PFSK-1 (cell line): ENCODE measurements around the gene ACTL7B.

Experiments used
- FOXP2 ChIP-seq: optimal IDR thresholded peaks from 2 replicates; pipeline ENCODE3; 2011; ENCODE audit warnings: borderline replicate concordance, control low read depth, inconsistent platforms; ENCODE audit not compliant: insufficient read depth; ENCODE audit errors: extremely low read length, extremely low read depth
- POLR2AphosphoS5 ChIP-seq: IDR thresholded peaks from 2 replicates; pipeline ENCODE4 v1.6.1; 2012; ENCODE audit warnings: low read depth, mild to moderate bottlenecking, control low read depth, low read length, moderate library complexity
- SIN3A ChIP-seq: IDR thresholded peaks from 2 replicates; pipeline ENCODE4 v1.6.1; 2012; ENCODE audit warnings: mild to moderate bottlenecking, low read length, moderate library complexity, borderline replicate concordance; ENCODE audit not compliant: insufficient read depth
- TAF1 ChIP-seq: IDR thresholded peaks from 2 replicates; pipeline ENCODE4 v1.6.1; 2012; ENCODE audit warnings: low read length, control low read depth, borderline replicate concordance; ENCODE audit not compliant: insufficient read depth
- TF ChIP-seq, protein P1 (sequence below), 2 experiments: IDR thresholded peaks; 2 replicates each; pipeline versions ENCODE4 v1.6.1 to v1.8.0; 2011 to 2012; ENCODE audit warnings: low read depth in 2 of 2, low read length in 2 of 2, control low read depth in 1 of 2, inconsistent platforms in 1 of 2, mild to moderate bottlenecking in 1 of 2, moderate library complexity in 1 of 2; ENCODE audit not compliant: insufficient read depth in 1 of 2

DNA sequence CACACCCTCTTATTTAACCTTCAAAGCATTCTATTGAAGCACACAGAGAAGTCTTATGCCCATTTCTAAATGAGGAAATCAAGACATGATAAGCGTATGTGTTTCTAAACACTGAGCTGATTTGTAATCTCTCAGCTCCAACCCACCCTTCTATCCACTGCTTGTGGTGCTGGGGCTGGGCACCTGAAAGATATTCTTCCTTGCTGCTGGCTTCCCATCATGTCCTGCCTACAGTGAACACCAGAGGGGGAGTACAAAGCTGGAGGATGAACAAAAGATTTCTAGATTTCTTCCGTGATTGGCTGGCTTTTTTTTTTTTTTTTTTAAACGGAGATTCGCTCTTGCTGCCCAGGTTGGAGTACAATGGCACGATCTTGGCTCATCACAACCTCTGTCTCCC, 20.6 kb upstream of the ACTL7B start:
- no peak for TF ChIP-seq SIN3A
- TF ChIP-seq, protein P1, sequence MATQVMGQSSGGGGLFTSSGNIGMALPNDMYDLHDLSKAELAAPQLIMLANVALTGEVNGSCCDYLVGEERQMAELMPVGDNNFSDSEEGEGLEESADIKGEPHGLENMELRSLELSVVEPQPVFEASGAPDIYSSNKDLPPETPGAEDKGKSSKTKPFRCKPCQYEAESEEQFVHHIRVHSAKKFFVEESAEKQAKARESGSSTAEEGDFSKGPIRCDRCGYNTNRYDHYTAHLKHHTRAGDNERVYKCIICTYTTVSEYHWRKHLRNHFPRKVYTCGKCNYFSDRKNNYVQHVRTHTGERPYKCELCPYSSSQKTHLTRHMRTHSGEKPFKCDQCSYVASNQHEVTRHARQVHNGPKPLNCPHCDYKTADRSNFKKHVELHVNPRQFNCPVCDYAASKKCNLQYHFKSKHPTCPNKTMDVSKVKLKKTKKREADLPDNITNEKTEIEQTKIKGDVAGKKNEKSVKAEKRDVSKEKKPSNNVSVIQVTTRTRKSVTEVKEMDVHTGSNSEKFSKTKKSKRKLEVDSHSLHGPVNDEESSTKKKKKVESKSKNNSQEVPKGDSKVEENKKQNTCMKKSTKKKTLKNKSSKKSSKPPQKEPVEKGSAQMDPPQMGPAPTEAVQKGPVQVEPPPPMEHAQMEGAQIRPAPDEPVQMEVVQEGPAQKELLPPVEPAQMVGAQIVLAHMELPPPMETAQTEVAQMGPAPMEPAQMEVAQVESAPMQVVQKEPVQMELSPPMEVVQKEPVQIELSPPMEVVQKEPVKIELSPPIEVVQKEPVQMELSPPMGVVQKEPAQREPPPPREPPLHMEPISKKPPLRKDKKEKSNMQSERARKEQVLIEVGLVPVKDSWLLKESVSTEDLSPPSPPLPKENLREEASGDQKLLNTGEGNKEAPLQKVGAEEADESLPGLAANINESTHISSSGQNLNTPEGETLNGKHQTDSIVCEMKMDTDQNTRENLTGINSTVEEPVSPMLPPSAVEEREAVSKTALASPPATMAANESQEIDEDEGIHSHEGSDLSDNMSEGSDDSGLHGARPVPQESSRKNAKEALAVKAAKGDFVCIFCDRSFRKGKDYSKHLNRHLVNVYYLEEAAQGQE (IDR thresholded peaks at IDR 0.05; ENCODE audit: insufficient read depth in 1 of 2, low read depth in 2 of 2, low read length in 2 of 2), result no peak
- no peak for TF ChIP-seq TAF1
- no peak for TF ChIP-seq POLR2AphosphoS5
- TF ChIP-seq FOXP2, result no peak
